Liver (tissue), 9 donors: ENCODE data around the gene RYR2. TPM values are rescaled to one million over a fixed set of nuclear protein-coding genes. Genes with fewer than 3 reads are reported as not detected.

ENCODE experiments used
- DNase-seq: peaks from one replicate; pipeline ENCODE4 v3.0.0-alpha.2; 2017; ENCODE audit warnings: low spot score
- H3K27ac ChIP-seq, 2 donors: one replicate each; pipeline ENCODE4 v1.7.0; 2013; ENCODE audit warnings: inconsistent platforms in 2 of 2, low read length in 2 of 2, control low read depth in 1 of 2, low read depth in 1 of 2, mild to moderate bottlenecking in 1 of 2
- H3K27me3 ChIP-seq, 4 donors: one replicate each; pipeline versions ENCODE4 v1.6.1 to v1.7.0; 2013; ENCODE audit warnings: low read length in 3 of 4, inconsistent platforms in 1 of 4, mild to moderate bottlenecking in 1 of 4, moderate library complexity in 1 of 4; ENCODE audit not compliant: control insufficient read depth in 4 of 4, insufficient read depth in 4 of 4
- H3K36me3 ChIP-seq, 4 donors: one replicate each; pipeline versions ENCODE4 v1.6.1 to v1.7.0; 2013; ENCODE audit warnings: low read length in 3 of 4, mild to moderate bottlenecking in 3 of 4, low read depth in 1 of 4, moderate library complexity in 1 of 4; ENCODE audit not compliant: control insufficient read depth in 4 of 4, insufficient read depth in 3 of 4
- H3K4me1 ChIP-seq, 4 donors: one replicate each; pipeline versions ENCODE4 v1.6.1 to v1.7.0; 2013; ENCODE audit warnings: low read length in 3 of 4, mild to moderate bottlenecking in 3 of 4, moderate library complexity in 1 of 4; ENCODE audit not compliant: control insufficient read depth in 4 of 4, insufficient read depth in 4 of 4
- H3K4me3 ChIP-seq, 3 donors: one replicate each; pipeline versions ENCODE4 v1.6.1 to v1.7.0; 2013; ENCODE audit warnings: low read length in 3 of 3, control low read depth in 1 of 3, low read depth in 1 of 3, mild to moderate bottlenecking in 1 of 3
- H3K9ac ChIP-seq, 2 donors: one replicate each; pipeline ENCODE4 v1.7.0; 2013; ENCODE audit warnings: low read length in 2 of 2, mild to moderate bottlenecking in 2 of 2, moderate library complexity in 2 of 2, control low read depth in 1 of 2, low read depth in 1 of 2
- H3K9me3 ChIP-seq, 4 donors: one replicate each; pipeline versions ENCODE4 v1.6.1 to v1.7.0; 2013; ENCODE audit warnings: low read length in 3 of 4; ENCODE audit not compliant: control insufficient read depth in 4 of 4
- CTCF ChIP-seq: fragments of 150-350 bp; IDR thresholded peaks from 2 replicates; pipeline ENCODE4 v1.5.1; 2017; ENCODE audit warnings: improper control_type of control experiment, low read depth, low read length; ENCODE audit not compliant: missing input control
- EGR1 ChIP-seq, 2 donors: IDR thresholded peaks; 2 replicates each; pipeline ENCODE4 v1.6.1; 2016 to 2018; ENCODE audit warnings: antibody characterized with exemption in 2 of 2, low read depth in 2 of 2
- FOXA1 ChIP-seq: IDR thresholded peaks from 2 replicates; pipeline ENCODE4 v1.6.1; 2016; ENCODE audit warnings: antibody characterized with exemption
- FOXA2 ChIP-seq: IDR thresholded peaks from 2 replicates; pipeline ENCODE4 v1.6.1; 2016; ENCODE audit warnings: antibody characterized with exemption
- HNF4A ChIP-seq, 2 donors: conservative IDR thresholded peaks; 2 replicates each; pipeline ENCODE4 v1.6.1; 2016; ENCODE audit warnings: antibody characterized with exemption in 2 of 2, mild to moderate bottlenecking in 2 of 2
- HNF4G ChIP-seq: IDR thresholded peaks from 2 replicates; pipeline ENCODE4 v1.6.1; 2016; ENCODE audit warnings: antibody characterized with exemption
- MAX ChIP-seq: IDR thresholded peaks from 2 replicates; pipeline ENCODE4 v1.6.1; 2016; ENCODE audit warnings: antibody characterized with exemption
- RAD21 ChIP-seq, 2 donors: IDR thresholded peaks; 2 replicates each; pipeline ENCODE4 v1.6.1; 2016; ENCODE audit warnings: antibody characterized with exemption in 2 of 2, mild to moderate bottlenecking in 2 of 2
- RXRA ChIP-seq, 2 donors: IDR thresholded peaks; 2 replicates each; pipeline ENCODE4 v1.6.1; 2017 to 2018; ENCODE audit warnings: antibody characterized with exemption in 2 of 2, mild to moderate bottlenecking in 1 of 2
- SP1 ChIP-seq: IDR thresholded peaks from 2 replicates; pipeline ENCODE4 v1.6.1; 2018; ENCODE audit warnings: antibody characterized with exemption, mild to moderate bottlenecking
- TAF1 ChIP-seq: conservative IDR thresholded peaks from 2 replicates; pipeline ENCODE4 v1.6.1; 2016; ENCODE audit warnings: antibody characterized with exemption, mild to moderate bottlenecking
- ZBTB33 ChIP-seq: IDR thresholded peaks from 2 replicates; pipeline ENCODE4 v1.6.1; 2016; ENCODE audit warnings: antibody characterized with exemption
- WGBS: extraction: QIAGEN DNeasy Blood & Tissue Kit; methylation state at CpG from one replicate; pipeline ENCODE4 v1.1.7; 2013; 5-methylcytosine and 5-hydroxymethylcytosine counted together
- polyA plus RNA-seq, 2 donors: library from polyadenylated mRNA; stranded (reverse) in 1 of 2; unstranded in 1 of 2; fragments of 200-250 nt in 1 of 2; fragments of >200 nt in 1 of 2; fragmentation: Nextera tagmentation in 1 of 2; extraction: Ambion mirVana in 1 of 2; gene quantifications; one replicate each; pipeline versions ENCODE4 v1.2.1 to v1.2.3, GENCODE V29; 2013 to 2015
- total RNA-seq, 2 donors: library from RNA; depleted of rRNA; stranded (reverse); fragments of >200 nt; gene quantifications; one replicate each; pipeline ENCODE4 v1.2.3, GENCODE V29; 2014
- TF ChIP-seq, protein P1 (sequence below): IDR thresholded peaks from 2 replicates; pipeline ENCODE4 v1.6.1; 2016; ENCODE audit warnings: antibody characterized with exemption
- donor health status: healthy.
- donor health status: healthy.
- donor health status: healthy.
- donor health status: healthy.
- donor health status: healthy.

The RYR2 gene
- total and polyA plus RNA-seq, 4 donors: 0.06 to 0.75 (median 0.31) TPM

- no peak for TF ChIP-seq CTCF
- TF ChIP-seq, protein P1, sequence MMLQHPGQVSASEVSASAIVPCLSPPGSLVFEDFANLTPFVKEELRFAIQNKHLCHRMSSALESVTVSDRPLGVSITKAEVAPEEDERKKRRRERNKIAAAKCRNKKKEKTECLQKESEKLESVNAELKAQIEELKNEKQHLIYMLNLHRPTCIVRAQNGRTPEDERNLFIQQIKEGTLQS: no peak
- no peak for TF ChIP-seq FOXA1
- TF ChIP-seq RXRA (IDR thresholded peaks at IDR 0.05): no peak
- 49% methylated on average over 4 of the region's 4 CpGs for WGBS
- Histone ChIP-seq H3K27ac (no peak overlapping the region), H3K9me3 (no peaks in the 10 kb centered on the region), H3K4me3 (no peak overlapping the region), H3K27me3 (peaks cover 0 to 2% (median 0%) of the 10 kb centered on the region in 4 donors), H3K36me3 (no peaks in the 10 kb centered on the region), H3K9ac (no peak overlapping the region), H3K4me1 (no peaks in the 10 kb centered on the region)
- DNase-seq: no peak
These were observed 190.5 kb downstream of the RYR2 start for GRCh38 chr1:237232501-237232900.

DNA sequence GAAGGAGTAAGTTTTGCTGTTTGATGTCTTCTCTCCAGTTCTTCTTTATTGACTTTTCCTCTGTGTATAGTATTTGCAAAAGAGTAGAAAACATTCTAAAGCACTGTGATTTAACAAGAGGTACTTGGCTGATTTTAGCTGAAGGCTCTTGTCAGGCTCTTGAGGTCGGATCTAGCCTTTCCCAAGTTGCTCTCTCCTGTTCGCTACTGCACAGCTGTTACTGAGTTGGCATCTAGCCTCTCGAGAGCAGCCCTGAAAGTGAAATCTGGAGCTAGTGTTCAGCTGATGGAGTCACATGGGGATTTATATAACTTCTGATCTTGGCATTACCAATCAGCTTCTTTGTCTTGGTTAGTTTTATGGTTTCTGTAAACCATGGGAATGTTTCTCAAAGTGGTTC is 193.1 kb downstream of the RYR2 start:
- no peak overlapping the region for H3K9ac ChIP-seq
- TF ChIP-seq HNF4G (no peak), TAF1 (no peak), FOXA2 (no peak), EGR1 (IDR thresholded peaks at IDR 0.05; ENCODE audit: low read depth in 2 of 2) (no peak)
- peaks cover 0 to 2% (median 0%) of the 10 kb centered on the region in 4 donors for H3K27me3 ChIP-seq
- no peak overlapping the region for H3K4me3 ChIP-seq
- no peak for DNase-seq
- H3K27ac ChIP-seq: no peak overlapping the region
- H3K4me1 ChIP-seq: no peaks in the 10 kb centered on the region
- H3K36me3 ChIP-seq: no peaks in the 10 kb centered on the region
- no peaks in the 10 kb centered on the region for H3K9me3 ChIP-seq
- whole genome bisulfite sequencing: 52% methylated on average over 3 of the region's 3 CpGs

GRCh38 chr1:237237721-237238120 is 195.7 kb downstream of the RYR2 start:
- TF ChIP-seq FOXA1 (no peak), EGR1 (IDR thresholded peaks at IDR 0.05; ENCODE audit: low read depth in 2 of 2) (no peak), FOXA2 (no peak), HNF4A (conservative IDR thresholded peaks at IDR 0.05) (no peak), TAF1 (no peak), RXRA (IDR thresholded peaks at IDR 0.05) (no peak), ZBTB33 (no peak)
- H3K4me3 ChIP-seq: no peak overlapping the region
- no peaks in the 10 kb centered on the region for H3K36me3 ChIP-seq
- H3K27ac ChIP-seq: no peak overlapping the region
- H3K9me3 ChIP-seq: no peaks in the 10 kb centered on the region
- no peak for DNase-seq
- H3K4me1 ChIP-seq: no peaks in the 10 kb centered on the region
- WGBS: 53% methylated on average over 3 of the region's 3 CpGs
- peaks cover 0 to 3% (median 1%) of the 10 kb centered on the region in 4 donors for H3K27me3 ChIP-seq
- H3K9ac ChIP-seq: no peak overlapping the region

GRCh38 chr1:237239248-237239647 is 197.3 kb downstream of the RYR2 start:
- Histone ChIP-seq H3K9me3 (no peaks in the 10 kb centered on the region), H3K9ac (no peak overlapping the region), H3K4me3 (no peak overlapping the region), H3K27ac (no peak overlapping the region), H3K27me3 (peaks cover 0 to 3% (median 1%) of the 10 kb centered on the region in 4 donors), H3K4me1 (no peaks in the 10 kb centered on the region), H3K36me3 (no peaks in the 10 kb centered on the region)
- TF ChIP-seq FOXA2 (no peak), RAD21 (IDR thresholded peaks at IDR 0.05) (no peak), SP1 (no peak), EGR1 (IDR thresholded peaks at IDR 0.05; ENCODE audit: low read depth in 2 of 2) (no peak), MAX (no peak), HNF4A (conservative IDR thresholded peaks at IDR 0.05) (no peak)
- TF ChIP-seq, protein P1: no peak
- 50% methylated on average over 6 of the region's 6 CpGs for WGBS
- DNase-seq: no peak
